ENCODE measurements around the gene GPD1L.

DNA sequence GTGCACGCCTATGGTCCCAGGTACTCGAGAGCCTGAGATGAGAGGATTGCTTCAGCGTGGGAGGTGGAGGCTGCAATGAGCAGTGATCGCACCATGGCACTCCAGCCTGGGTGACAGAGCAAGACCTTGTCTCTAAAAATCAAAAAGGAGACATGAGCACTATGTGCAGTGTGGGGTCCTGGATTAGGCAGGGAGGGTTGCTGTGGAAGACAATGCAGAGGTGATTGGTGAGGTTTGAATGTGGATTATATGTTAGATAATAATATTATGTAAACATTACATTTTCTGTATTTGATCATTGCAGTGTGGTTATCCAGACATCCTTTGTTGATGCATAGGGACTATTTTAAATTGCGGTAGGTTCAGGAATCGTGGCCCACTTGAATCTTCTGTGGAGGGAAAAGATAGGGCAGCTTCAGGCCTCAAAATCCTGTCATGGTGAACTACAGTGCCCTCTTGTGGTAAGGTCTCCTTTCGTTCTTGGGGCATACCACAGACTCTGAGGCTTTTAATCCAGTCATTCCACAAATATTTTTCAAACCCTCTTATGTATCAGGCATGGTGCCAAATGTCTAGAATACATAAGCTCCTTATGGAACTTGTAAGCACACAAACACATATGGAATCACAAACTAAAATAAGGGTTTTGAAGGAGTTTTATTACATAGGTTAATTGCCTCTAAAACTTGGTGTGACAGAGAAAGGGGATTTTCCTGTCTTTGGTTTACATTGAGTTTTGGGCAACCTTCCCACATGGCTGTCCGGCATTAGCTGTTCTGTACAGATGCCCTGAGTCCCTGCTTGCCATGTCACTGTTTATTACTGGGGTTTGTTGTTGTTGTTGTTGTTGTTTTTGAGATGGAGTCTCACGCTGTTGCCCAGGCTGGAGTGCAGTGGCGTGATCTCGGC, 37.7 kb downstream of the GPD1L start:
- TF ChIP-seq, protein P1, sequence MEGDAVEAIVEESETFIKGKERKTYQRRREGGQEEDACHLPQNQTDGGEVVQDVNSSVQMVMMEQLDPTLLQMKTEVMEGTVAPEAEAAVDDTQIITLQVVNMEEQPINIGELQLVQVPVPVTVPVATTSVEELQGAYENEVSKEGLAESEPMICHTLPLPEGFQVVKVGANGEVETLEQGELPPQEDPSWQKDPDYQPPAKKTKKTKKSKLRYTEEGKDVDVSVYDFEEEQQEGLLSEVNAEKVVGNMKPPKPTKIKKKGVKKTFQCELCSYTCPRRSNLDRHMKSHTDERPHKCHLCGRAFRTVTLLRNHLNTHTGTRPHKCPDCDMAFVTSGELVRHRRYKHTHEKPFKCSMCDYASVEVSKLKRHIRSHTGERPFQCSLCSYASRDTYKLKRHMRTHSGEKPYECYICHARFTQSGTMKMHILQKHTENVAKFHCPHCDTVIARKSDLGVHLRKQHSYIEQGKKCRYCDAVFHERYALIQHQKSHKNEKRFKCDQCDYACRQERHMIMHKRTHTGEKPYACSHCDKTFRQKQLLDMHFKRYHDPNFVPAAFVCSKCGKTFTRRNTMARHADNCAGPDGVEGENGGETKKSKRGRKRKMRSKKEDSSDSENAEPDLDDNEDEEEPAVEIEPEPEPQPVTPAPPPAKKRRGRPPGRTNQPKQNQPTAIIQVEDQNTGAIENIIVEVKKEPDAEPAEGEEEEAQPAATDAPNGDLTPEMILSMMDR (IDR thresholded peaks at IDR 0.05), result peak; percentile 83
- TF ChIP-seq EZH2 (IDR thresholded peaks at IDR 0.05; ENCODE audit: borderline replicate concordance, insufficient read depth, low read depth, low read length, poor library complexity, severe bottlenecking), result no peak
